Measurements from ENCODE around the gene RAI2. TPM values are rescaled to one million over a fixed set of nuclear protein-coding genes. Genes with fewer than 3 reads are reported as not detected.

Gene RAI2
- total RNA-seq, 4 donors from 2014 or later = 24.4 to 35.3 (median 29.5) TPM

- Histone ChIP-seq H3K4me3 (peak overlapping the region; percentile 67 to 76 (median 68)), H3K27ac (replicated peaks in 1 of 4) (peak overlapping the region; percentile 75 to 79 (median 77)), H3K4me1 (peaks cover 2 to 21% (median 16%) of the 10 kb centered on the region in 4 donors), H3K27me3 (no peaks in the 10 kb centered on the region), H3K9me3 (no peaks in the 10 kb centered on the region), H3K36me3 (no peaks in the 10 kb centered on the region)
- intact Hi-C loops (cut with DNase I) = no loop called here
- TF ChIP-seq EP300 (IDR thresholded peaks at IDR 0.05) = no peak
- no peak for TF ChIP-seq CTCF (IDR thresholded peaks at IDR 0.05)
- no peak for TF ChIP-seq POLR2A (IDR thresholded peaks at IDR 0.05; ENCODE audit: low read depth)
- no peak for TF ChIP-seq POLR2AphosphoS5 (IDR thresholded peaks at IDR 0.05)
- no peak for DNase-seq (ENCODE audit: extremely low spot score)
- 29% methylated on average over 23 of the region's 23 CpGs for WGBS
These were observed 1.4 kb downstream of the RAI2 start for GRCh38 chrX:17859609-17860178.

GRCh38 chrX:17854531-17854930, 6.6 kb downstream of the RAI2 start:
- H3K27ac ChIP-seq (replicated peaks in 1 of 4) = peak overlapping the region; percentile 10 to 53 (median 30)
- WGBS = 44% methylated on average over 6 of the region's 6 CpGs
- H3K27me3 ChIP-seq = no peaks in the 10 kb centered on the region
- H3K4me1 ChIP-seq = peaks cover 19 to 44% (median 35%) of the 10 kb centered on the region in 4 donors
- H3K36me3 ChIP-seq = no peaks in the 10 kb centered on the region
- DNase-seq (ENCODE audit: extremely low spot score) = no peak
- no peak overlapping the region for H3K4me3 ChIP-seq
- no peak for TF ChIP-seq POLR2AphosphoS5 (IDR thresholded peaks at IDR 0.05)
- TF ChIP-seq CTCF (IDR thresholded peaks at IDR 0.05) = no peak
- no peak for TF ChIP-seq POLR2A (IDR thresholded peaks at IDR 0.05; ENCODE audit: low read depth)
- no peak for TF ChIP-seq EP300 (IDR thresholded peaks at IDR 0.05)
- H3K9me3 ChIP-seq = no peaks in the 10 kb centered on the region
- intact Hi-C loops (cut with DNase I) = no loop called here

GRCh38 chrX:17854069-17854468, 7.0 kb downstream of the RAI2 start:
- Histone ChIP-seq H3K27me3 (no peaks in the 10 kb centered on the region), H3K4me1 (peaks cover 19 to 47% (median 34%) of the 10 kb centered on the region in 4 donors), H3K4me3 (no peak overlapping the region), H3K9me3 (no peaks in the 10 kb centered on the region), H3K36me3 (no peaks in the 10 kb centered on the region), H3K27ac (replicated peaks in 1 of 4) (peak overlapping the region; percentile 10 to 53 (median 22))
- DNase-seq (ENCODE audit: extremely low spot score) = no peak
- TF ChIP-seq POLR2A (IDR thresholded peaks at IDR 0.05; ENCODE audit: low read depth) (no peak), EP300 (IDR thresholded peaks at IDR 0.05) (no peak), POLR2AphosphoS5 (IDR thresholded peaks at IDR 0.05) (no peak), CTCF (IDR thresholded peaks at IDR 0.05) (no peak)
- 45% methylated on average over 2 of the region's 2 CpGs for WGBS
- intact Hi-C loops (cut with DNase I) = no loop called here

- Histone ChIP-seq H3K4me1 (peaks cover 23 to 51% (median 46%) of the 10 kb centered on the region in 4 donors), H3K27me3 (no peaks in the 10 kb centered on the region), H3K36me3 (no peaks in the 10 kb centered on the region), H3K4me3 (no peak overlapping the region), H3K27ac (replicated peaks in 1 of 4) (no peak overlapping the region), H3K9me3 (no peaks in the 10 kb centered on the region)
- TF ChIP-seq POLR2AphosphoS5 (IDR thresholded peaks at IDR 0.05) (no peak), EP300 (IDR thresholded peaks at IDR 0.05) (no peak)
- no peak for DNase-seq (ENCODE audit: extremely low spot score)
- 58% methylated on average over 7 of the region's 7 CpGs for WGBS
- intact Hi-C loops (cut with DNase I) = no loop called here
These were observed 9.2 kb downstream of the RAI2 start for GRCh38 chrX:17851874-17852273.

GRCh38 chrX:17848545-17849265, 12.4 kb downstream of the RAI2 start:
- Histone ChIP-seq H3K4me1 (peaks cover 24 to 55% (median 42%) of the 10 kb centered on the region in 4 donors), H3K4me3 (no peak overlapping the region), H3K27ac (replicated peaks in 1 of 4) (no peak overlapping the region), H3K9me3 (no peaks in the 10 kb centered on the region), H3K36me3 (no peaks in the 10 kb centered on the region), H3K27me3 (no peaks in the 10 kb centered on the region)
- DNase-seq (ENCODE audit: extremely low spot score) = peak; percentile 5
- TF ChIP-seq POLR2AphosphoS5 (IDR thresholded peaks at IDR 0.05) (no peak), EP300 (IDR thresholded peaks at IDR 0.05) (no peak), POLR2A (IDR thresholded peaks at IDR 0.05; ENCODE audit: low read depth) (no peak), CTCF (IDR thresholded peaks at IDR 0.05) (no peak)
- intact Hi-C loops (cut with DNase I) = no loop called here
- WGBS = 78% methylated on average over 7 of the region's 7 CpGs
